ENCODE data around the gene SPC25. TPM values are rescaled to one million over a fixed set of nuclear protein-coding genes. Genes with fewer than 3 reads are reported as not detected.

Gene SPC25
- total RNA-seq, 5 donors from 2014 or later (not counting 1 experiment from before 2014, with no cell fraction given) = 0.32 to 0.83 (median 0.43) TPM; not detected in 2

- H3K4me3 ChIP-seq (ENCODE audit: control insufficient read depth in 1 of 2, extremely low read depth in 1 of 2, low read length in 1 of 2) = no peak overlapping the region
- peaks cover 0 to 2% of the 10 kb centered on the region in 2 donors for H3K27me3 Mint-ChIP-seq
- DNase-seq (no peak), ATAC-seq (replicated peaks in 1 of 4) (no peak)
- no peaks in the 10 kb centered on the region for H3K9me3 Mint-ChIP-seq
- H3K27ac ChIP-seq (ENCODE audit: low read length) = no peak overlapping the region
- POLR2A ChIA-PET = no interaction called here
- 90% methylated on average over 5 of the region's 8 CpGs for WGBS (ENCODE audit: insufficient coverage)
- H3K36me3 ChIP-seq (ENCODE audit: control insufficient read depth in 2 of 2, extremely low read depth in 1 of 2, insufficient read depth in 1 of 2, low read length in 1 of 2) = no peaks in the 10 kb centered on the region
- H3K4me1 ChIP-seq (ENCODE audit: control insufficient read depth in 1 of 2, extremely low read depth in 1 of 2, insufficient read depth in 2 of 2, low read length in 2 of 2) = no peaks in the 10 kb centered on the region
- H3K4me3 Mint-ChIP-seq = no peak overlapping the region
- no peaks in the 10 kb centered on the region for H3K9me3 ChIP-seq
- CTCF ChIA-PET = no interaction called here
- no peaks in the 10 kb centered on the region for H3K36me3 Mint-ChIP-seq
- H3K4me1 Mint-ChIP-seq = no peaks in the 10 kb centered on the region
- no peak overlapping the region for H3K27ac Mint-ChIP-seq
- H3K27me3 ChIP-seq (replicated peaks in 1 of 2; ENCODE audit: control insufficient read depth in 2 of 2, extremely low read depth in 1 of 2, insufficient read depth in 2 of 2, low read length in 1 of 2) = no peaks in the 10 kb centered on the region
Measured at GRCh38 chr2:168821577-168821976, 68.7 kb downstream of the SPC25 start.

Other genes starting within 250 kb of the SPC25 start
- gene NOSTRIN, start 87.8 kb downstream of the SPC25 start, total RNA-seq = under 1 TPM in 4 of 5 donors, not detected in 1; 0.13 to 0.82 (median 0.45) TPM
- not detected for gene G6PC2, start 10.9 kb upstream of the SPC25 start, total RNA-seq
- gene ABCB11, start 140.9 kb upstream of the SPC25 start, total RNA-seq = under 1 TPM in 2 of 5 donors, not detected in 3; 0.03 TPM
- not detected for gene DHRS9, start 179.1 kb upstream of the SPC25 start, total RNA-seq

Measured in T-cell (primary cell).